ENCODE measurements around the gene VIL1.

Gene VIL1

GRCh38 chr2:218394298-218395089 lies 24.4 kb upstream of the VIL1 start:
- H3K4me3 ChIP-seq (ENCODE audit: low read length), result no peak overlapping the region
- no peak for TF ChIP-seq CTCF (IDR thresholded peaks at IDR 0.05; ENCODE audit: insufficient read depth, low read depth, low read length, missing control alignments)
- DNase-seq (ENCODE audit: low read depth), result no peak

- H3K4me3 ChIP-seq (ENCODE audit: low read length), result no peak overlapping the region
- no peak for TF ChIP-seq CTCF (IDR thresholded peaks at IDR 0.05; ENCODE audit: insufficient read depth, low read depth, low read length, missing control alignments)
- no peak for DNase-seq (ENCODE audit: low read depth)
Measured at GRCh38 chr2:218395090-218395444, 23.9 kb upstream of the VIL1 start.

- TF ChIP-seq CTCF (IDR thresholded peaks at IDR 0.05; ENCODE audit: insufficient read depth, low read depth, low read length, missing control alignments), result no peak
- peak; percentile 22 for DNase-seq (ENCODE audit: low read depth)
- H3K4me3 ChIP-seq (ENCODE audit: low read length), result peak overlapping the region; percentile 42
Measured at GRCh38 chr2:218395456-218395825, 23.5 kb upstream of the VIL1 start.

GRCh38 chr2:218395826-218396687 lies 22.9 kb upstream of the VIL1 start:
- DNase-seq (ENCODE audit: low read depth), result peak; percentile 95
- H3K4me3 ChIP-seq (ENCODE audit: low read length), result peak overlapping the region; percentile 86
- TF ChIP-seq CTCF (IDR thresholded peaks at IDR 0.05; ENCODE audit: insufficient read depth, low read depth, low read length, missing control alignments), result peak; percentile 61

GRCh38 chr2:218396688-218397462 lies 22.0 kb upstream of the VIL1 start:
- H3K4me3 ChIP-seq (ENCODE audit: low read length), result peak overlapping the region; percentile 86
- peak; percentile 68 for DNase-seq (ENCODE audit: low read depth)

GRCh38 chr2:218397463-218397819 lies 21.5 kb upstream of the VIL1 start:
- no peak for DNase-seq (ENCODE audit: low read depth)
- TF ChIP-seq CTCF (IDR thresholded peaks at IDR 0.05; ENCODE audit: insufficient read depth, low read depth, low read length, missing control alignments), result no peak
- H3K4me3 ChIP-seq (ENCODE audit: low read length), result peak overlapping the region; percentile 86

More at GRCh38 chr2:218396688-218397462, 22.0 kb upstream of the VIL1 start:
- no peak for TF ChIP-seq CTCF (IDR thresholded peaks at IDR 0.05; ENCODE audit: insufficient read depth, low read depth, low read length, missing control alignments)
